LHCN-M2 (cell line): ENCODE data around the gene CALHM1. TPM values are rescaled to one million over a fixed set of nuclear protein-coding genes. Genes with fewer than 3 reads are reported as not detected.

Experiments
- DNase-seq: peaks from one replicate; pipeline ENCODE4 v3.0.0-alpha.2; 2012; ENCODE audit warnings: low read depth
- total RNA-seq: library from RNA; depleted of rRNA; stranded (reverse); fragments of >200 nt; gene quantifications from 2 replicates; pipeline ENCODE4 v1.2.3, GENCODE V29; 2014

CALHM1 gene
- total RNA-seq, 1 experiment from 2014 or later = not detected

GRCh38 chr10:103456074-103456660 is 2.5 kb downstream of the CALHM1 start:
- no peak for DNase-seq

GRCh38 chr10:103455235-103455634 is 3.5 kb downstream of the CALHM1 start:
- no peak for DNase-seq

DNA sequence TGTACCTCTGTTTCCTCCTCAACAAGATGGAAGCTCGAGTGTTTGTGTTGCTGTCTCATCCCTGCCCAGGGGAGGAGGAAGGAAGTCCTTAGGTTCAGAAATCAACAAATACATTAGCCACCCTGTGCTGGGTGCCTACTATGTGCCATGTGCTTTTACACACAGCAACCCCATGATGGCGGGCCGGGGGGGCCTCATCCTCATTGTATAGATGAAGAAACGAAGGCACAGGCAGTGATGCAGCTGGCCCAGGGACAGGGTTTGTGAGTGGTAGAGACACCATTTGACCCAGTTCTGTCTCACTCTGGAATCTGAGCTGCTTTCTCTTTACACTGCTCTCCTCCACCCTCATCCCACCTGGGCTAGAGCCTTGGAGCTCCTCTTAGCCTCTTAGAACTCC is 4.7 kb downstream of the CALHM1 start:
- DNase-seq = no peak

DNA sequence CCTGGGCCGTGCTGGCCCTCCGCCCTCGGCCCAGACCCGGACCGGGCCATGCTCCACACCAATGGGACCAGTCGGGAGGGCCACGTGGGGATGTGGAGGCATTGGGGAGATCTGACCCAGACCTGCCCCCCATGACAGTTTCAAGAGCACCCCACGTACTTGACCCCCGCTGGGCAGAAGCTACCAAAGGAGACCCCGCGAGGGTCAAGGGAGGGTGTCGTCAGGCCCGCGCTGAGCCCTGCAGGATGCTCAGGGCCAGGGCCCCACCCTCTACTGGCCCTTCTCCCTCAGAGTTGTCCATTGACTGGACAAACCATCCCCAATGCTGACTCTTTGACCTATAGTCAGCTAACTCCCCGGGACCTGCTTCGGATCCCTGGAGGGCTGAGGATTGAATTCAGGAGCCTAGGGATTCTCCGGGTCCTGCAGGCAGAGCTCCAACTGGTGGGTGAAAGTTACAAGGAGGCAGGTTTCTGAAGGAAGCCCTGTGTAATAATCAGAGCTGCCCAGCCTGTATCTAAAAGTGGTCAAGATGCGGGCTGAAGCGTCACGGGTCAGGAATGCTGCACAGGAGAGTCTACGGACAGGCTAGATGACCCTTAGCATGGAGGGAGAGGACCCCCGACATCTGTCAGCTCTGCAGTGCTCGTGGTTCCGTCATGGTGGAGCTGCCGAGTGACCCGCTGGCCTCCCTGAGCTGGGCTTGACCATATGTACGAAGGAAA is 6.0 kb downstream of the CALHM1 start:
- peak; percentile 44 for DNase-seq

GRCh38 chr10:103451831-103452505 is 6.7 kb downstream of the CALHM1 start, which contains the start of gene CALHM2:
TSS of gene CALHM2 (minus strand) at chr10:103452370. CDS start at chr10:103449941, 2,429 bp downstream.
- DNase-seq = peak; percentile 66

- DNase-seq = peak; percentile 55
Measured at GRCh38 chr10:103451091-103451813, 7.4 kb downstream of the CALHM1 start.

DNA sequence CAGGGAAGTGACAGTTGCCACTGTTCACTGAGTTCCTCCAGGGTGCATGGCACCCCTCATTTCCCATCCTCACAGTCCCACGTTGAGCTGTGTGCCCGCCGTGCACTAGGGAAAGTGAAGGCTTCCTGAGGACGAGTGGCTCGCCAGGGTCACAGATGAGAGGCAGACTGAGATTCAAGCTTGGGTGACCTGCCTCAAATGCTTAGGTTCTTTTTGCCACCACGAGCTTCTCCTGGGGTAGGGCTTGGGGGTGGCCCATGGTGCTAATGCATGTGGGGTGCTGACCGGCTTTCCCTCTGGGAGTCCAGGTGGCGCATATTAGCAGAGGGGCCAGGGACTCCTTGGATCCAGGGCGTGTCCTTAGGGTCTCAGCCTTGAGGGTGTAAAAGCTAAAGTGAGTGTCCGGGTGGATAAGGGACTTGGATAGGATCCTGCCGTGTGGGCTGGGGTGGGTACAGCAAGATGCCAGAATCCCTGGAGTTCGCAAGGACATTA is 8.5 kb downstream of the CALHM1 start:
- no peak for DNase-seq

DNA sequence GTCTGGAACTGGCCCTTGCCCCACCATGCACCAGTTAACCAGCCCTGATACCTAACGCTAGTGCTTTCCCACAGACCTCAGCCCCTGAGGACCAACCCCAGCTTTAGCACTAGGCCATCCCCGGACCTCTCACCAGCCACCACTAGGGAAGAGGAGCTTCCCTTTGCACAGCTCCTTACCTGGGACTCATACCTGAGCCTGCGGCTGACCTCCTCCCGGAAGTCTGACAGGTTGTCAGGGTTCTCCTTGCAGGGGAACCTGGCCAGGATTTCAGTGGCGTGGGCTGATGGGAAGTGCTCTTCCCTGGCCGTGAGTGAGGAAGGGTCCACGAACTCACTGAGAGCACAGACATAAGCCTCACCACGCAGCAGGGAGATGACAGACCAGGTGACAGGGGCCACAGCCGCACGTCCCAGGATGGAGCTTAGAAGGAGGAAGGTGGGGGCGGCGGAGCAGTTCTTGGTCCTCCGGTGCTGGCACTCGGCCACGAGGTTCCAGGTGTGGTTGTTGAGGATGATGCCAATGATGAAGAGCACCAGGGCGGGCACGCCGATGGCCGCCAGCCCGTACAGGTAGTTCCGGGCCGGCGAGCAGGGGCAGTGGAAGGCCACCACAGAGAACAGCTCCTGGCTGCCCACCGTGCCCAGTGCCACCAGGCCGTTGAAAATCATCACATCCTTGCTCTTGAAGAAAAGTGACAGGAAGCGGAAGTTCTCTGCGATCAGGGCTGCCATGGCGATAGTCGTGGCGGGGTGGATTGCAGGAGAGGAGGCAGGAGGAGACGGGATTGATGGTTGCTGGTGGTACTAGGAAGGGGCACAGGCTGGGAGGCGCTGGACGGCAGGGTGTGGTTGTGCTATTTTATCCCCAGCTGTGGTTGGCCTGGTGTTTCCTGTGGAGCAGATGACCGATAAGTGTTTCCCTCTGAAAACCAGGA is 9.2 kb downstream of the CALHM1 start:
- DNase-seq = no peak

GRCh38 chr10:103448746-103449145 is 10.0 kb downstream of the CALHM1 start:
- DNase-seq = peak; percentile 96

DNA sequence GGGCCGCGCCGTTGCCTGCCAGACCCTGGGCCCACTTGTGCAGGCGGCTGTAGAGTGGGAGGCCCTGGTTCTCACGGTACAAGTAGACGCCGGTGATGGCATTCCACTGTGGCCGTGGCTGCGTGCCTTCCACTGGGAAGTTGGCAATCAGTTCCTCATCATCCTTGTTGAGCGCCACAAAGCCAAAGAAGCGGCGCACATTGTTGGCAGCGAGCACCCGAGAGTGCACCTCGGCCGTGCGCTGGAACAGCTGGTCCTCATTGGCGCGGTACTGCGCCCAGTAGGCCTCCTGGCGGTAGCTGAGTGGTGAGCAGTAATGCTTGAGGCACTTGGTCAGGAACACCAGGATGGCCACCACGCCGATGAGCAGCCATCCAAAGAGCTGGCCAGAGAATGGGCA is 11.5 kb downstream of the CALHM1 start:
- no peak for DNase-seq

- DNase-seq = peak; percentile 84
Measured at GRCh38 chr10:103445767-103446567, 12.7 kb downstream of the CALHM1 start.

DNA sequence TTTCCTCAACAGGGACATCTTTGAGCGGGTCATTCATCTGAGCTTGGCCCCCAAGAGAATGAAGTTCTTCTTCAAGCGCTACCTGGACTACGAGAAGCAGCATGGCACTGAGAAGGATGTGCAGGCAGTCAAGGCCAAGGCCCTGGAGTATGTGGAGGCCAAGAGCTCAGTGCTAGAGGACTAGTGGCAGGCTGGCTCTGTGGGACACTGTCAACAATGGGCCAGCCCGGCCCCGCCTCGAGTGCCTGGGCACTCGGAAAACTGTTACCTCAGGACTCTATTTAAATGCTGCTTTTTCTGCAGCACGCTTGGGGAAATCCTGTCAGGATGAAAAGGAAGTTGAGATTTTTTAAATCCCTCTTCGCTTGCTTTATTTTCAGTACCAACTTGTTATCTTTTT is 13.3 kb downstream of the CALHM1 start:
- no peak for DNase-seq

DNA sequence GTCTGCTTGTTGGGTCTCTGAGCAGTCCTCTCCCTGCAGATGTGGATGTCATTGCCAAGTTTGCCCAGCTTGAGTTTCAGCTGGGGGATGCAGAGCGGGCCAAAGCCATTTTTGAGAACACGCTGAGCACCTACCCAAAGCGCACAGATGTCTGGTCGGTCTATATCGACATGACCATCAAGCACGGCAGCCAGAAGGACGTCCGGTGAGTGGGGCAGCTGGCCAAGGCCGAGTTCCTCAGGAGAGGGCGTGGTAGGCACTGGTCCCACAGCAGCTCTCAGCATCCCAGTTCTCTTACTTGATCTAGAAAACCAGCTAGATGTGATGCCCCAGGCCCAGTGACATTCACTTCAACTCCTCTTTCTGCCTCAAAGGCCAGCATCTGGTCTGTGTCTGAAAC is 14.2 kb downstream of the CALHM1 start:
- no peak for DNase-seq

DNA sequence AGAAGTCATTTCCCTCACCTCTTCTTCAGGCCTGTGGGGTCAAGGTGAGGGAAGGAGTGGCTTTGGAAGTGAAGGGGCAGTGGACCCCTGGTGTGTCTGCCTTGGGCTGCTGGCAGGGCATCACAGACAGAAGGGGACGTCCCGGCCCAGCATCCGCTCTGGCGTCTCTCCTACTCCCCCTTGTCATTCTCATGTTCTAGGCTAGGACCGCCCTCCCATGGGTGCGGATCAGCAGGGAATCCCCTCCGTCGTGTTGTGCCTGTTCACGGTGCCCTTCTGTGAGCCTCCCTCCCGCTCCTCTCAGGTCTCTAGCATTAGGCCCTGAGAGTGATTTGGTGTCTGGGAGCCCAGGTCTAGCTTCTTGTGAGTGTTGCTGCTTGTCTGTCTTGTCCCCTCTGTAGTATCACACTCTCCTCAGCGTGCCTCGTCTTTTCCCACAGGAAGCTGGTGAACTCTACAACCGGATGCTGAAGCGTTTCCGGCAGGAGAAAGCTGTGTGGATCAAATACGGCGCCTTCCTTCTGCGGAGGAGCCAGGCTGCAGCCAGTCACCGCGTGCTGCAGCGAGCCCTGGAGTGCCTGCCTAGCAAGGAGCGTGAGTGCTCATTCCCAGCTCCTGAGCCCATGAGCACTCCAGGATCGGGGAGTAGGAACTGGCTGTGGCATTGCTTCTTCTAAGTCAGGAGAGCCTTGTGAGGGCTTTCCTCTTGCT is 15.1 kb downstream of the CALHM1 start:
- DNase-seq = no peak

DNA sequence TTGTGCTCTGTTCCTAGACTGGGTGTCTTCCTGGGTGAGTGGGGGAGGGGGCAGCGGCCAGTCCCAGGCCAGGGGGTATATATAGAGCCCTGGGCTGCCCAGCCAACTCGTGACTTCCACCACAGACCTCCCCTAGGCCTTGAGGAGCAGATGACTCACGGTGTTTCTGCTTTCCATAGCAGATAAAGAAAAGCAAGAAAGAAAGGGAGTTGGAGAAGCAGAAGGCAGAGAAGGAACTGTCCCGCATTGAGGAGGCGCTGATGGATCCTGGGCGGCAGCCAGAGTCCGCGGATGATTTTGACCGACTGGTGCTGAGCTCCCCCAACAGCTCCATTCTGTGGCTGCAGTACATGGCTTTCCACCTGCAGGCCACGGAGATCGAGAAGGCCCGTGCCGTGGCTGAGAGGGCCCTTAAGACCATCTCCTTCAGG is 16.7 kb downstream of the CALHM1 start:
- peak; percentile 58 for DNase-seq

- DNase-seq = no peak
Measured at GRCh38 chr10:103441611-103442010, 17.1 kb downstream of the CALHM1 start.

DNA sequence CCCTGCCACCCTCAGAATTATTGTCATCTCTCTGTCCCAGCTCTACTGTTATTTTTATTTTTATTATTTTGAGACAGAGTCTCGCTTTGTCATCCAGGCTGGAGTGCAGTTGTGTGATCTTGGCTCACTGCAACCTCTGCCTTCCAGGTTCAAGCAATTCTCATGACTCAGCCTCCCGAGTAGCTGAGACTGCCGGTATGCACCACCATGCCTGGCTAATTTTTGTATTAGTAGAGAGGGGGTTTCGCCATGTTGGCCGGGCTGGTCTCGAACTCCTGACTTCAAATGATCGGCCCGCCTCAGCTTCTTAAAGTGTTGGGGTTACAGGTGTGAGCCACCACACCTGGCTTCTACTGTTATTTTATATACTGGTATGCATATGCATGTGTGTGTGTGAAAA is 17.5 kb downstream of the CALHM1 start:
- DNase-seq = no peak

GRCh38 chr10:103440416-103440815 is 18.3 kb downstream of the CALHM1 start:
- no peak for DNase-seq

- no peak for DNase-seq
Measured at GRCh38 chr10:103439776-103440175, 18.9 kb downstream of the CALHM1 start.
